ENCODE results near the gene NFATC2.

Gene NFATC2

DNA sequence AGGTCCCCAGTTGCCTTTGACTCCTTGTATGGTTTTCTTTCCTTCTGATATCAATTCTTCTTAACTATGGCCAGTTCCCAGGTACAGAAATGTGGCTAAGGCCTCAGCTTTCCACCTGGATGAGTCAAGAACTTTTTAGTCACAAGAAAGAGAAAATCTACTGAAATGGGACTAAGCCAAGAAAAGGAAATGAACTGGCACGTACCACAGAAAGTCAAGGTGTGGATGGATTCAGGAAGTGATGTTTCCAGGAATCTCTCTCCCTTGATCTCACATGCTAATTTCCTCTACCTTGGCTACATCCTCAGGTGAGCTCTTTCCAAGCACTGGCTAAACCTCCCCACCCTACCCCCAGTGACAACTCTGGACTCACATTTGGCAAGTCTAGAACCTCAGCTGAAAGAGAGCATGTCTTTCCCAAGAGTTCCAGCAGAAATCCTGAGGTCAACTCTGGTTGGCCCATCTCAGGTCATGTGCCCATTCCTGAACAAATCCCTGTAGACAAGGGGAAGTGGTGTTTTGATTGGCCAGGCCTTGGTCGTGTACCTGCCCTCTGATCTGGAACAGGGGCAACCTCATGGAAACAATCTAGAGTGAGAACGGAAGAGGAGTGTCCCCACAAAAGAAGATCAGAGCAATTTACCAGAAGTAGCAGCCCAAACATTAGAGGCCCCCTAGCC lies 205.3 kb downstream of the NFATC2 start:
- Histone ChIP-seq H3K4me2 (ENCODE audit: low read length) (no peak overlapping the region), H3K9me3 (ENCODE audit: control insufficient read depth, insufficient read depth, low read length) (no peaks in the 10 kb centered on the region), H3K36me3 (ENCODE audit: control insufficient read depth, low read length) (no peaks in the 10 kb centered on the region), H4K20me1 (ENCODE audit: control insufficient read depth, insufficient read depth, low read depth, low read length) (no peaks in the 10 kb centered on the region), H3K27ac (ENCODE audit: low read depth, low read length) (no peak overlapping the region), H3K4me1 (ENCODE audit: control insufficient read depth, low read length) (no peaks in the 10 kb centered on the region), H3K79me2 (ENCODE audit: control insufficient read depth, low read length) (no peaks in the 10 kb centered on the region), H3K9me2 (replicated peaks; ENCODE audit: control insufficient read depth, low read length) (no peaks in the 10 kb centered on the region), H3K4me3 (ENCODE audit: low read length) (no peak overlapping the region), H3F3A (ENCODE audit: control insufficient read depth, insufficient read depth) (no peaks in the 10 kb centered on the region), H3K27me3 (ENCODE audit: control insufficient read depth, low read length) (peaks cover 9% of the 10 kb centered on the region; the same call in 1 of the 2 replicates)
- no peak for TF ChIP-seq EZH2phosphoT487 (IDR thresholded peaks at IDR 0.05; ENCODE audit: borderline replicate concordance, low read length)
- TF ChIP-seq, protein P1, sequence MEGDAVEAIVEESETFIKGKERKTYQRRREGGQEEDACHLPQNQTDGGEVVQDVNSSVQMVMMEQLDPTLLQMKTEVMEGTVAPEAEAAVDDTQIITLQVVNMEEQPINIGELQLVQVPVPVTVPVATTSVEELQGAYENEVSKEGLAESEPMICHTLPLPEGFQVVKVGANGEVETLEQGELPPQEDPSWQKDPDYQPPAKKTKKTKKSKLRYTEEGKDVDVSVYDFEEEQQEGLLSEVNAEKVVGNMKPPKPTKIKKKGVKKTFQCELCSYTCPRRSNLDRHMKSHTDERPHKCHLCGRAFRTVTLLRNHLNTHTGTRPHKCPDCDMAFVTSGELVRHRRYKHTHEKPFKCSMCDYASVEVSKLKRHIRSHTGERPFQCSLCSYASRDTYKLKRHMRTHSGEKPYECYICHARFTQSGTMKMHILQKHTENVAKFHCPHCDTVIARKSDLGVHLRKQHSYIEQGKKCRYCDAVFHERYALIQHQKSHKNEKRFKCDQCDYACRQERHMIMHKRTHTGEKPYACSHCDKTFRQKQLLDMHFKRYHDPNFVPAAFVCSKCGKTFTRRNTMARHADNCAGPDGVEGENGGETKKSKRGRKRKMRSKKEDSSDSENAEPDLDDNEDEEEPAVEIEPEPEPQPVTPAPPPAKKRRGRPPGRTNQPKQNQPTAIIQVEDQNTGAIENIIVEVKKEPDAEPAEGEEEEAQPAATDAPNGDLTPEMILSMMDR (IDR thresholded peaks at IDR 0.05; ENCODE audit: low read depth, low read length, poor library complexity, severe bottlenecking), result no peak

Data from DOHH2 (cell line).